K562 (cell line): Measurements from ENCODE around the gene ANK3. TPM values are rescaled to one million over a fixed set of nuclear protein-coding genes. Genes with fewer than 3 reads are reported as not detected.

Source experiments
- ATAC-seq: fragments of 200-7000 bp; cut with Tn5 transposase; 3 replicates; pipeline ENCODE4 v1.9.1; 2020; ENCODE audit warnings: moderate library complexity
- BruUV-seq: library from RNA; stranded (reverse); fragments of 400-500 nt; replicated peaks from 2 replicates; lab custom pipeline; 2021; lab: Mats Ljungman, UMichigan
- CTCF ChIA-PET: fragments of 300-600 bp; formaldehyde crosslinking; extraction: SDS; loops from one replicate; lab custom pipeline; 2021; ENCODE audit warnings: low intra/inter-chr PET ratio; lab: Yijun Ruan, JAX
- POLR2A ChIA-PET: fragments of 300-600, 350-650 bp; sonication (Branson Sonifier 250); formaldehyde crosslinking; extraction: SDS; loops from one replicate; lab custom pipeline; 2021; ENCODE audit warnings: antibody characterized with exemption, inconsistent platforms; lab: Yijun Ruan, JAX
- DNase-seq, 4 experiments: peaks; one replicate each; pipeline versions ENCODE4 v3.0.0 to v3.0.0-alpha.2; 2011 to 2018; ENCODE audit warnings: low spot score in 3 of 4, mixed read lengths in 3 of 4; ENCODE audit errors: extremely low read depth in 1 of 4
- FAIRE-seq: peaks from 2 replicates; lab custom pipeline; 2011; peaks lifted over from hg19 to GRCh38; lab: Jason Lieb, UNC
- H2AFZ ChIP-seq: 2 replicates; pipeline ENCODE4 v1.6.0; 2011; ENCODE audit warnings: low read depth, low read length, control low read depth, inconsistent platforms
- H3K27ac ChIP-seq: fragments of 200-600 bp; 3 replicates; pipeline ENCODE4 v1.8.0; 2011; ENCODE audit warnings: low read depth, mild to moderate bottlenecking, control low read depth, inconsistent platforms, low read length, moderate library complexity, mixed read lengths; ENCODE audit errors: extremely low read depth
- H3K27me3 ChIP-seq, 2 experiments: fragments of 300-600 bp in 1 of 2; 2 replicates in 1 of 2; 3 replicates in 1 of 2; pipeline versions ENCODE4 v1.6.0 to v1.8.0; 2011; ENCODE audit warnings: inconsistent platforms in 2 of 2, low read length in 2 of 2, mild to moderate bottlenecking in 1 of 2, mixed read lengths in 1 of 2, moderate library complexity in 1 of 2; ENCODE audit not compliant: control insufficient read depth in 2 of 2, insufficient read depth in 2 of 2
- H3K36me3 ChIP-seq: fragments of 300-600 bp; 3 replicates; pipeline ENCODE4 v1.8.0; 2011; ENCODE audit warnings: mild to moderate bottlenecking, low read length, inconsistent platforms; ENCODE audit not compliant: control insufficient read depth, insufficient read depth
- H3K4me1 ChIP-seq, 2 experiments: fragments of 200-600 bp in 1 of 2; replicated peaks in 1 of 2; 2 replicates in 1 of 2; 3 replicates in 1 of 2; pipeline versions ENCODE4 v1.5.1 to v1.8.0; 2011; ENCODE audit warnings: inconsistent platforms in 2 of 2, low read length in 2 of 2, mild to moderate bottlenecking in 1 of 2, mixed read lengths in 1 of 2, moderate library complexity in 1 of 2; ENCODE audit not compliant: control insufficient read depth in 2 of 2, insufficient read depth in 2 of 2
- H3K4me2 ChIP-seq: 2 replicates; pipeline ENCODE4 v1.6.1; 2011; ENCODE audit warnings: low read length, control low read depth, inconsistent platforms, mixed read lengths; ENCODE audit not compliant: insufficient read depth
- H3K4me3 ChIP-seq: fragments of 200-600 bp; sonication (generic), shearing (Covaris generic); 2 replicates; pipeline ENCODE4 v1.5.1; 2016; ENCODE audit warnings: control low read depth, inconsistent platforms
- H3K79me2 ChIP-seq: fragments of 200-600 bp; 3 replicates; pipeline ENCODE4 v1.8.0; 2011; ENCODE audit warnings: low read length, inconsistent platforms; ENCODE audit not compliant: control insufficient read depth, insufficient read depth
- H3K9ac ChIP-seq, 2 experiments: 2 replicates each; pipeline versions ENCODE4 v1.6.0 to v1.6.1; 2011; ENCODE audit warnings: low read depth in 2 of 2, low read length in 2 of 2, control low read depth in 1 of 2, inconsistent platforms in 1 of 2, mild to moderate bottlenecking in 1 of 2, mixed read lengths in 1 of 2; ENCODE audit not compliant: insufficient read depth in 1 of 2
- H3K9me1 ChIP-seq: one replicate; pipeline ENCODE4 v1.6.0; 2011; ENCODE audit warnings: inconsistent platforms, mild to moderate bottlenecking, low read length, moderate library complexity; ENCODE audit not compliant: control insufficient read depth, insufficient read depth
- H3K9me3 ChIP-seq: replicated peaks from 2 replicates; pipeline ENCODE4 v1.5.1; 2011; ENCODE audit warnings: low read depth, low read length, inconsistent platforms; ENCODE audit not compliant: control insufficient read depth, insufficient read depth
- H4K20me1 ChIP-seq: replicated peaks from 2 replicates; pipeline ENCODE4 v1.6.1; 2011; ENCODE audit warnings: low read length, inconsistent platforms, mixed read lengths; ENCODE audit not compliant: control insufficient read depth, insufficient read depth
- HES1 ChIP-seq: fragments of 450-650 bp; IDR thresholded peaks from 2 replicates; pipeline ENCODE4 v1.6.1; 2016; ENCODE audit warnings: low read depth, mild to moderate bottlenecking, moderate library complexity
- KLF13 ChIP-seq: fragments of 450-650 bp; IDR thresholded peaks from 2 replicates; pipeline ENCODE4 v1.6.1; 2016; ENCODE audit warnings: missing genetic modification characterization, low read depth, mild to moderate bottlenecking, missing compliant biosample characterization, moderate library complexity, borderline replicate concordance
- NELFE ChIP-seq: IDR thresholded peaks from 2 replicates; pipeline ENCODE4 v1.6.1; 2011; ENCODE audit warnings: mild to moderate bottlenecking; ENCODE audit not compliant: insufficient read depth, insufficient read length
- RFX7 ChIP-seq: fragments of 250-450 bp; sonication (Bioruptor Pico); IDR thresholded peaks from 2 replicates; pipeline ENCODE4 v1.5.1; 2021; ENCODE audit warnings: mild to moderate bottlenecking
- ZNF318 ChIP-seq, 2 experiments: fragments of 450-650 bp; IDR thresholded peaks; 2 replicates each; pipeline ENCODE4 v1.6.1; 2016; ENCODE audit warnings: mild to moderate bottlenecking in 2 of 2, borderline replicate concordance in 1 of 2, low read depth in 1 of 2, moderate library complexity in 1 of 2
- ZNF668 ChIP-seq: fragments of 250-450 bp; sonication (Bioruptor Pico); IDR thresholded peaks from 2 replicates; pipeline ENCODE4 v1.8.0; 2022; ENCODE audit warnings: mild to moderate bottlenecking, inconsistent platforms
- WGBS: fragments of 100-300 bp; shearing (Covaris generic); methylation state at CpG from one replicate; pipeline ENCODE4 v1.1.6; 2016; ENCODE audit warnings: low coverage, mixed read lengths; ENCODE audit not compliant: insufficient coverage; ENCODE audit errors: missing lambda C conversion rate; 5-methylcytosine and 5-hydroxymethylcytosine counted together
- in situ Hi-C: fragments of 300-500 bp; cut with MboI; formaldehyde crosslinking; loops from 4 replicates; pipeline ENCODE4 v1.15.0; 2018; ENCODE audit warnings: inconsistent platforms, mixed read lengths
- intact Hi-C: fragments of 100-400 bp; cut with micrococcal nuclease; formaldehyde crosslinking; loops from 2 replicates; pipeline ENCODE4 v1.14.2; 2022
- polyA plus RNA-seq, 8 experiments: library from polyadenylated mRNA; depleted of rRNA in 4 of 8; stranded (reverse) in 5 of 8; unstranded in 3 of 8; fragments of >200 nt; fragmentation: Nextera tagmentation in 2 of 8; fragmentation: Illumina TruSeq in 1 of 8; extraction: Ambion mirVana in 2 of 8; extraction: Trizol in 1 of 8; gene quantifications; 2 replicates each; pipeline versions ENCODE4 v1.2.1 to v1.2.3, GENCODE V29; 2011 to 2014; ENCODE audit warnings: inconsistent platforms in 1 of 8, missing spikeins in 1 of 8
- total RNA-seq, 7 experiments: library from RNA; depleted of rRNA in 6 of 7; stranded (reverse); fragments of >200 nt in 6 of 7; fragmentation: Illumina TruSeq in 2 of 7; extraction: Trizol in 2 of 7; gene quantifications; 2 replicates each; pipeline versions ENCODE4 v1.2.1 to v1.2.3, GENCODE V29; 2011 to 2021; ENCODE audit warnings: low replicate concordance in 1 of 7

ANK3 gene
- total and polyA plus RNA-seq, 9 of the 15 experiments (the other 6 are each of a cell fraction or from before 2014, with no cell fraction given) = 10.0 to 32.3 (median 17.9) TPM

GRCh38 chr10:60006062-60006461 lies 383.6 kb downstream of the ANK3 start:
- Histone ChIP-seq H2AFZ (no peak overlapping the region), H3K79me2 (no peaks in the 10 kb centered on the region), H3K9me3 (no peaks in the 10 kb centered on the region), H3K27ac (no peak overlapping the region), H3K27me3 (peaks cover 9 to 11% of the 10 kb centered on the region in 2 experiments; a peak in 4 of 5 replicates), H4K20me1 (no peaks in the 10 kb centered on the region), H3K9me1 (no peaks in the 10 kb centered on the region), H3K4me2 (no peak overlapping the region), H3K36me3 (no peaks in the 10 kb centered on the region), H3K4me1 (no peaks in the 10 kb centered on the region), H3K9ac (no peak overlapping the region), H3K4me3 (no peak overlapping the region)
- FAIRE-seq (no peak), DNase-seq (no peak), ATAC-seq (no peak)
- in situ Hi-C loops (no loop called here), intact Hi-C loops (no loop called here)
- BruUV-seq = no TSS peak
- POLR2A ChIA-PET = no interaction called here
- TF ChIP-seq HES1 = no peak
- TF ChIP-seq NELFE = no peak
- no peak for TF ChIP-seq KLF13 (tag)
- no peak for TF ChIP-seq ZNF668 (CRISPR knock-in tag)
- TF ChIP-seq ZNF318 (IDR thresholded peaks at IDR 0.05; ENCODE audit: borderline replicate concordance in 1 of 2, low read depth in 1 of 2) = no peak
- TF ChIP-seq RFX7 = no peak
- CTCF ChIA-PET = no interaction called here
- 0% methylated on average over 3 of the region's 3 CpGs for WGBS
